Small intestine (tissue), 16 donors: ENCODE measurements around the gene DNAJC6. TPM values are rescaled to one million over a fixed set of nuclear protein-coding genes. Genes with fewer than 3 reads are reported as not detected.

ENCODE experiments used
- DNase-seq, 2 donors: peaks; one replicate each; pipeline versions ENCODE4 v3.0.0 to v3.0.0-alpha.2; 2013
- FAIRE-seq: peaks from 2 replicates; lab custom pipeline; 2012; peaks lifted over from hg19 to GRCh38; lab: Jason Lieb, UNC
- H3K27ac ChIP-seq, 3 donors: one replicate each; pipeline ENCODE4 v1.5.1; 2013; ENCODE audit warnings: low read length in 2 of 3, mild to moderate bottlenecking in 2 of 3, control low read depth in 1 of 3, inconsistent platforms in 1 of 3, low read depth in 1 of 3, moderate library complexity in 1 of 3
- H3K27me3 ChIP-seq, 3 donors: one replicate each; pipeline ENCODE4 v1.6.1; 2013; ENCODE audit warnings: low read length in 3 of 3, inconsistent platforms in 1 of 3; ENCODE audit not compliant: control insufficient read depth in 3 of 3, insufficient read depth in 3 of 3
- H3K36me3 ChIP-seq, 3 donors: one replicate each; pipeline ENCODE4 v1.6.1; 2013; ENCODE audit warnings: low read length in 3 of 3, inconsistent platforms in 1 of 3, low read depth in 1 of 3, mild to moderate bottlenecking in 1 of 3, moderate library complexity in 1 of 3; ENCODE audit not compliant: control insufficient read depth in 3 of 3, insufficient read depth in 2 of 3
- H3K4me1 ChIP-seq, 3 donors: one replicate each; pipeline ENCODE4 v1.6.1; 2013; ENCODE audit warnings: low read length in 2 of 3, inconsistent platforms in 1 of 3, low read depth in 1 of 3, mild to moderate bottlenecking in 1 of 3, moderate library complexity in 1 of 3; ENCODE audit not compliant: control insufficient read depth in 3 of 3, insufficient read depth in 2 of 3
- H3K4me3 ChIP-seq, 3 donors: one replicate each; pipeline ENCODE4 v1.5.1; 2013; ENCODE audit warnings: low read length in 3 of 3, control low read depth in 1 of 3, inconsistent platforms in 1 of 3, low read depth in 1 of 3, mild to moderate bottlenecking in 1 of 3, moderate library complexity in 1 of 3
- H3K9me3 ChIP-seq, 2 donors: one replicate each; pipeline ENCODE4 v1.6.1; 2013; ENCODE audit warnings: low read depth in 1 of 2, low read length in 1 of 2; ENCODE audit not compliant: control insufficient read depth in 2 of 2, insufficient read depth in 1 of 2
- WGBS, 3 donors: extraction: QIAGEN DNeasy Blood & Tissue Kit; methylation state at CpG; one replicate each; pipeline ENCODE4 v1.1.7; 2013; 5-methylcytosine and 5-hydroxymethylcytosine counted together
- long read RNA-seq, 10 donors: transcript quantifications; one replicate each; lab custom pipeline, GENCODE V29; 2026
- polyA plus RNA-seq, 4 donors: library from polyadenylated mRNA; stranded (reverse) in 3 of 4; unstranded in 1 of 4; fragments of 200-250 nt in 3 of 4; fragments of 120-200 nt in 1 of 4; gene quantifications; one replicate each; pipeline versions ENCODE4 v1.2.1 to v1.2.3, GENCODE V29; 2013
- donor health status: healthy with polysubstance abuse.
- donor health status: control.
- donor health status: control.
- donor health status: Bipolar disorder and iron deficiency.
- donor health status: healthy.

Gene DNAJC6
- polyA plus RNA-seq, result 1 to 10 TPM in 2 of 4 donors, under 1 TPM in 2; 0.22 to 3.1 (median 1.4) TPM
- long read RNA-seq, donor 1, result 0 reads
- long read RNA-seq, donor 2, result 0 reads
- long read RNA-seq, donor 3, result 0 reads
- long read RNA-seq, donor 4, result 0 reads
- long read RNA-seq, donor 5, result 0 reads
- long read RNA-seq, donor 6, result 0 reads
- long read RNA-seq, donor 7, result 0 reads
- long read RNA-seq, donor 8, result 0 reads
- long read RNA-seq, donor 9, result 0 reads
- long read RNA-seq, donor 10, result 0 reads

GRCh38 chr1:65309304-65310077, at the start of gene DNAJC6:
Gene DNAJC6, plus strand, starts transcription at chr1:65309543. Its CDS starts 203 bp downstream, at chr1:65309746.
- no peaks in the 10 kb centered on the region for H3K9me3 ChIP-seq
- WGBS, 3 donors, result 1 to 4% (median 2%) methylated on average over 54 to 75 of the region's 75 CpGs
- H3K27me3 ChIP-seq, result peaks cover 0 to 14% (median 5%) of the 10 kb centered on the region in 3 donors
- peak within 1 kb of the TSS in 2 of 3 donors; percentile 19 to 47 for H3K4me3 ChIP-seq
- no peaks in the 10 kb centered on the region for H3K36me3 ChIP-seq
- FAIRE-seq, result no peak
- peak within 1 kb of the TSS in 1 of 3 donors; percentile 36 for H3K27ac ChIP-seq
- DNase-seq, result peak; percentile 35 to 91
- H3K4me1 ChIP-seq, result peaks cover 0 to 5% (median 4%) of the 10 kb centered on the region in 3 donors

GRCh38 chr1:65259816-65260215, 49.5 kb upstream of the DNAJC6 start:
- no peak overlapping the region for H3K27ac ChIP-seq
- H3K4me1 ChIP-seq, result peaks cover 0 to 3% (median 0%) of the 10 kb centered on the region in 3 donors
- DNase-seq (no peak), FAIRE-seq (no peak)
- H3K9me3 ChIP-seq, result no peaks in the 10 kb centered on the region
- no peaks in the 10 kb centered on the region for H3K36me3 ChIP-seq
- peaks cover 0 to 20% (median 8%) of the 10 kb centered on the region in 3 donors for H3K27me3 ChIP-seq
- H3K4me3 ChIP-seq, result no peak overlapping the region
- WGBS, 3 donors, result 47 to 82% (median 74%) methylated on average over 3 of the region's 3 CpGs

DNA sequence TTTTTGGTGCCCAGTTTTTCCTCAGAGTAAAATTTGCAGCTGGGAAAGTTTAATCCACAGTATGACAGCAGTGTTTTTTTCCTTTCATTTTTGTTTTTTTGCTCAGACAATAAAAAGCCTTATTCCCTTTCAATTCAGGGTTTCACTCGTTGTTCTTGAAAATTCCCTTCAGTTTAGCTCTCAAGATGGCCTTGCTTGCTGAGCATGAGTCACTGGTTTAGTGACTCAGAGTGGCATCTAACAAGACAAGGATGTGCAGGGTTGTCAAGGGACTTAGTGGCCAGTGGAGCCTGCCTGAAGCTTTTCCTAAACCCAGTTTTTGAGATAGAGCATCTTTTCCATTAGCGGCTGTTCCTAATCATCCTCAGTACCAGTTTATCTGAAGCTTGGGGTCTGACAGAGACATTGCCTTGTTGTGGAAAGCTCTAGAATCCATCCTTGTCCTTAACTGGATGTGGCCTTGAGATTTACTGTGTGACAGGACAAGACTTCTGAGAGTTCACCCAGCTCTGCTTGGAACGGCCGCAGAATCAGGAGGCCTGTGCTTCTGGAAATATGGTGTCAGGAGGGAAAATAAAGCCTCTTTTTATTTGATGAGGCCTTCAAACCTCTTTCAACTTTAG, 48.4 kb upstream of the DNAJC6 start:
- FAIRE-seq, result no peak

GRCh38 chr1:65263286-65263685, 46.1 kb upstream of the DNAJC6 start:
- H3K36me3 ChIP-seq, result no peaks in the 10 kb centered on the region
- H3K9me3 ChIP-seq, result no peaks in the 10 kb centered on the region
- no peak overlapping the region for H3K27ac ChIP-seq
- H3K4me3 ChIP-seq, result no peak overlapping the region
- H3K27me3 ChIP-seq, result peaks cover 2 to 21% (median 15%) of the 10 kb centered on the region in 3 donors
- no peak for FAIRE-seq
- H3K4me1 ChIP-seq, result peaks cover 0 to 3% (median 0%) of the 10 kb centered on the region in 3 donors
- DNase-seq, result no peak
- 92 to 97% (median 97%) methylated on average over 1 of the region's 1 CpG for WGBS, 3 donors

More for the DNA sequence above, 48.4 kb upstream of the DNAJC6 start:
- WGBS, 3 donors, result 71 to 80% (median 74%) methylated on average over 4 of the region's 4 CpGs
- no peaks in the 10 kb centered on the region for H3K36me3 ChIP-seq
- no peaks in the 10 kb centered on the region for H3K9me3 ChIP-seq
- no peak for DNase-seq
- H3K4me3 ChIP-seq, result no peak overlapping the region
- peaks cover 2 to 17% (median 14%) of the 10 kb centered on the region in 3 donors for H3K27me3 ChIP-seq
- peaks cover 0 to 3% (median 0%) of the 10 kb centered on the region in 3 donors for H3K4me1 ChIP-seq
- no peak overlapping the region for H3K27ac ChIP-seq

DNA sequence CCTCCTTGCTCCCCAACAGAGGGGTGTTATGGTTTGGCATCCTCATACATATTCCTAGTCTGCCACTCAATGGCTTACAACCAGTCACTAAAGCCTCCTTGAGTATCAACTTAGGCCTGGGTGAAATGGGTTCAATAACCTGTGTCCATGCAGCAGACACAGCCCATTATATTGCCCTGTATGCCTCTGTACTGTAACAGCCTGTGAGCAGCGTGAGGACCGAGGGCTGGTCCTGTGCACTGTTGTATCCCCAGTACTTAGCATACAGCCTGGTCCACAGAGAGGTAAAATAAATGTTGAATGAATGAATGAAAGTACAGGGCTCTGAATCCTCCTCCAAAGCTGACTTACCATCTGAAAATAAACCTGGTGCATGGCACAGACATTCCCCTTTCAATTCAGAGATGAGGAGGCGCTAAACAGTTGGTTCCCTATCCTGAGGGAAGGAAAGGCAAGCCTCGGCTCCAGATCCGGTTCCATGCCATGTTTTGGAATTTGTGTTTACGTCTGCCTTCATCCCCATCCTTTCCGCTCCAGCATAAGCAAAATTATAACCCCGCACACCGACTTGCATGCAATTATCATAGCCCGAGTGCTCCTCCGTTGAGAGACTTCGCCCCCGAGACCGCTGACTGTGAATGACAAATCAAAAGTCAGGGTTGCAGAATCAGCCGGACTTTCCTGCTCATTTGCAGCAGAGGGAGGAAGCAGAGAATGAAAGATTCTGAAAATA, 45.0 kb upstream of the DNAJC6 start:
- Histone ChIP-seq H3K27me3 (peaks cover 2 to 21% (median 15%) of the 10 kb centered on the region in 3 donors), H3K4me3 (no peak overlapping the region), H3K36me3 (no peaks in the 10 kb centered on the region), H3K27ac (no peak overlapping the region), H3K4me1 (peaks cover 0 to 3% (median 0%) of the 10 kb centered on the region in 3 donors), H3K9me3 (no peaks in the 10 kb centered on the region)
- 12 to 17% (median 13%) methylated on average over 15 of the region's 15 CpGs for WGBS, 3 donors
- peak; percentile 17 to 48 for DNase-seq
- no peak for FAIRE-seq

DNA sequence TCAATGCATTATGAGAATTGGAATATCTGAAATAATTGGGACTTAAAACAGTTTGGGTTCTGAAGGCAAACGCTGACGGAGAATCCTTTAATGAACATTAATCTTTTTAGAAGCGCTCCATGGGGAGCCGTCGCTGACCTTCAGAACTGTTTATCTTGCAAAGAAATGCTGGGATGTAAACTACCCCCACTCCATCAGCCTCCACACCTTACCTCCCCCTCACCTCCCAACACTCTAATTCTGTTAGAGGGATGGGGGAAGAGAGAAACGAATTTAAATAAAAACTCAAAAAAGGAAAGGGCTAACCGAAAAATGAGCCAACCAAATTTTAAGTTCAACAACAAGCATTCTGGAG, 44.1 kb upstream of the DNAJC6 start:
- no peaks in the 10 kb centered on the region for H3K9me3 ChIP-seq
- H3K4me3 ChIP-seq, result peak overlapping the region in 2 of 3 donors; percentile 8 to 38
- WGBS, 3 donors, result 5 to 6% (median 5%) methylated on average over 7 of the region's 7 CpGs
- peaks cover 0 to 3% (median 0%) of the 10 kb centered on the region in 3 donors for H3K4me1 ChIP-seq
- no peaks in the 10 kb centered on the region for H3K36me3 ChIP-seq
- peaks cover 2 to 21% (median 15%) of the 10 kb centered on the region in 3 donors for H3K27me3 ChIP-seq
- DNase-seq (peak in 1 of 2 donors; percentile 10), FAIRE-seq (no peak)
- no peak overlapping the region for H3K27ac ChIP-seq

DNA sequence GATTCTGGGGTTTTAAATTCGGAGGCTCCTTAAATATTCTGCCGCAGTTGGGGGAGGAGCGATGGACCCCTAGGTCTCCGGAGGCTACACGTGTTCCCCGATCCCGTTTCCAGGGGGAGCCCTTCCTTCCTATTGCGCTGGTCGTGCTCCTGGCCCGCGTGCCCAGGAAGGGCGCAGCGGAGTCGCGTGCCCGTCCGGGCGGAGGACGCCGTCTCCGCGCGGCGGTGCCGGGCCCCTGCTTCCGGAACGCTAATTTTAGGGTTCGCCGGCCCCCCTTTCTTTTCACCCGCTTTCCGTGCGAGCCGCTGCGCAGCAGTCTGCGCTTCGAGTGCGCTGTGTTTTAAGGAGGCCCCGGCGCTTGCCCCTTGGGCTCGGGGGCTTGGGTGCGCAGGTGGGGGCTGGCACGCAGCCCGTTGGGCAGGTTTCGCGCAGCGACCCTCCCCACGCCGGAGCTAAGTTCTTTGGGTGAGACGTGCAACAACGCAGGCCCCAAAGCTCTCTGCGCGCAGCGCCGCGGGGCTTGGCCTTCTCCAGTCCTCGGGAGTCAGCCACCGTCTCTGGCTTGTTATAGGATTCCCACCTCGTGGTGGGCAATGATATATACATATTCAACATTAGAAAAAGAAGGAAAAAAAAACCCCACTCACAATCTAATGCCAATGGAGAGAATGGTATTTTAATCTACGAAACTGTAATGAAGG, 43.5 kb upstream of the DNAJC6 start:
- FAIRE-seq (no peak), DNase-seq (peak; percentile 11 to 57)
- H3K4me1 ChIP-seq, result peaks cover 0 to 3% (median 0%) of the 10 kb centered on the region in 3 donors
- H3K27ac ChIP-seq, result no peak overlapping the region
- H3K27me3 ChIP-seq, result peaks cover 2 to 21% (median 15%) of the 10 kb centered on the region in 3 donors
- peak overlapping the region in 2 of 3 donors; percentile 37 to 38 for H3K4me3 ChIP-seq
- 3 to 7% (median 5%) methylated on average over 58 to 59 of the region's 59 CpGs for WGBS, 3 donors
- H3K36me3 ChIP-seq, result no peaks in the 10 kb centered on the region
- H3K9me3 ChIP-seq, result no peaks in the 10 kb centered on the region
